ENCODE data around the gene ATP9B. TPM values are rescaled to one million over a fixed set of nuclear protein-coding genes. Genes with fewer than 3 reads are reported as not detected.

Gene ATP9B
- total RNA-seq, 4 donors from 2014 or later: 26.0 to 37.4 (median 30.5) TPM

GRCh38 chr18:79383388-79384056 lies 314.3 kb downstream of the ATP9B start:
- 77% methylated on average over 19 of the region's 20 CpGs for WGBS
- intact Hi-C loops (cut with DNase I): no loop called here
- Histone ChIP-seq H3K9me3 (no peaks in the 10 kb centered on the region), H3K4me3 (no peak overlapping the region), H3K27me3 (peaks cover 0 to 12% (median 0%) of the 10 kb centered on the region in 4 donors), H3K36me3 (peaks cover 0 to 6% (median 0%) of the 10 kb centered on the region in 4 donors), H3K4me1 (peaks cover 4 to 21% (median 16%) of the 10 kb centered on the region in 4 donors), H3K27ac (replicated peaks in 1 of 4) (no peak overlapping the region)
- no peak for DNase-seq (ENCODE audit: extremely low spot score)
- no peak for TF ChIP-seq EP300 (IDR thresholded peaks at IDR 0.05)
- TF ChIP-seq POLR2A (IDR thresholded peaks at IDR 0.05; ENCODE audit: low read depth): no peak
- TF ChIP-seq CTCF (IDR thresholded peaks at IDR 0.05): no peak
- TF ChIP-seq POLR2AphosphoS5 (IDR thresholded peaks at IDR 0.05): no peak

DNA sequence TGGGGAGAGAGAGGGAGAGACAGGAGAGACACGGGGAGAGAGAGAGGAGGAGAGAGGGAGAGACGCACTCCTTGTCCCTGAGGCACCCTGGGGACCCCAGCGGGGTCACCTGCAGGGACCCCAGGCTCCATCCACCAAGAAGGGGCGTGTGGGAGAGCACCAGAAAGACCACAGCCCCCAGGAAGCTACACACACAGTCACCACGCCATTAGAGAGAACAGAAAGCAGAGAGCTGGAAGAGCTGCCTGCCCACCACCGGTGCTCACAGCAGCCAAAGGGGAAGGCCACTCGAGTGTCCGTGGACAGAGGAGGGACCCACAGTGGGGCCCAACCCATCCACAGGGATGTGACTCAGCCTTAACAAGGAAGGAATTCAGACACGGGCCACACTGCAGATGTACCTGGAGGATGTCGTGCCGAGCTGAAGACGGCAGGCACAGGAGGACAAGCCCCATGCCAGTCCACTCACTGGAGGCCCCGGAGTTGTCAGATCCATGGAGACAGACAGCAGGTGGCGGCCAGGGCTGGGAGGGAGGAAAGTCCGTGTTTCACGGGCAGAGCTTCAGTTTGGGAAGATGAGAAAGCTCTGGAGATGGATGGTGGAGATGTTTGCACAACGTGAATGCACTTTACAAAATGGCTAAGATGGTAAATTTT lies 315.1 kb downstream of the ATP9B start:
- TF ChIP-seq POLR2AphosphoS5 (IDR thresholded peaks at IDR 0.05) (no peak), EP300 (IDR thresholded peaks at IDR 0.05) (no peak), CTCF (IDR thresholded peaks at IDR 0.05) (no peak), POLR2A (IDR thresholded peaks at IDR 0.05; ENCODE audit: low read depth) (no peak)
- H3K36me3 ChIP-seq: peaks cover 0 to 6% (median 0%) of the 10 kb centered on the region in 4 donors
- H3K4me3 ChIP-seq: no peak overlapping the region
- DNase-seq (ENCODE audit: extremely low spot score): no peak
- peaks cover 0 to 12% (median 0%) of the 10 kb centered on the region in 4 donors for H3K27me3 ChIP-seq
- intact Hi-C loops (cut with DNase I): no loop called here
- WGBS: 44% methylated on average over 13 of the region's 17 CpGs
- H3K9me3 ChIP-seq: no peaks in the 10 kb centered on the region
- peaks cover 1 to 15% (median 10%) of the 10 kb centered on the region in 4 donors for H3K4me1 ChIP-seq
- no peak overlapping the region for H3K27ac ChIP-seq (replicated peaks in 1 of 4)

DNA sequence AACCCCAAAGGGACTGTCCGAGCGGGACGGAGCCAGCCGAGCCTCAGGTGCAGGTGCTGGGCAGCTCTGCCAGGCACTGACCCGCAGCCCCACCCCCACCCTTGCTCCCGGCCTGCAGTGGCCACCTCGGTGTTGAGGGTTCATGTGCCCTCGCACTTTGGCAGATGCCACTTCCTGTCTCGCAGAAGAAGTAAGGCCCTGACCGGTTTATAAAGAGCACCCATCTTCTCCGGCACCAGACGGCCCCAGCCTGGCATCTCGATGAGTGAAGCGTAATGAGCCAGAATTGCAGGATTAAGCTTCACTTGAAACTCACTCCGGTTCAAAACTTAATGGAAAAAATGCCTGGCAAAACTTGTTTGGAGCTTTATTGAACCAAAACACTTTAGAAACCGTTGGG lies 315.6 kb downstream of the ATP9B start:
- 67% methylated on average over 14 of the region's 16 CpGs for WGBS
- Histone ChIP-seq H3K9me3 (no peaks in the 10 kb centered on the region), H3K36me3 (peaks cover 0 to 6% (median 0%) of the 10 kb centered on the region in 4 donors), H3K4me1 (peaks cover 0 to 14% (median 9%) of the 10 kb centered on the region in 4 donors), H3K27me3 (peaks cover 0 to 12% (median 0%) of the 10 kb centered on the region in 4 donors), H3K27ac (replicated peaks in 1 of 4) (no peak overlapping the region), H3K4me3 (no peak overlapping the region)
- no peak for TF ChIP-seq POLR2AphosphoS5 (IDR thresholded peaks at IDR 0.05)
- TF ChIP-seq EP300 (IDR thresholded peaks at IDR 0.05): no peak
- TF ChIP-seq POLR2A (IDR thresholded peaks at IDR 0.05; ENCODE audit: low read depth): no peak
- no peak for TF ChIP-seq CTCF (IDR thresholded peaks at IDR 0.05)
- no peak for DNase-seq (ENCODE audit: extremely low spot score)
- intact Hi-C loops (cut with DNase I): no loop called here

DNA sequence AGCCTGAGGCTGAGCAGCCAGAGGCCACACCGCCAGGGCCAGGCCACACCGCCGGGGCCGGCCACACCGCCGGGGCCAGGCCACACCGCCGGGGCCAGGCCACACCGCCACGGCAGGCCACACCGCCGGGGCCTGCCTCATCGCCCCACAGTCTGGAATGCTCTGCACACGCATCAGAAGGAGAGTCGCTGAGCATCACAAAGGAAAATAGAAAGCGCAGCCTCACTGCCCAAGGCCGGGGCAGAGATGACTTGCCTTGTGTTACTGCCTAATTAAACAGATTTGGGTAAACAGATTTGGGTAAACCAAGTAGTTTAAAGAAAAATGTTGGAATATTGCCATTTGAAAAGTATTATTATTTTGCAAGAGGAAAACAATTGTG lies 316.1 kb downstream of the ATP9B start:
- Histone ChIP-seq H3K27me3 (peaks cover 0 to 12% (median 0%) of the 10 kb centered on the region in 4 donors), H3K9me3 (no peaks in the 10 kb centered on the region), H3K27ac (replicated peaks in 1 of 4) (no peak overlapping the region), H3K4me1 (peaks cover 0 to 15% (median 10%) of the 10 kb centered on the region in 4 donors), H3K36me3 (peaks cover 0 to 2% (median 0%) of the 10 kb centered on the region in 4 donors), H3K4me3 (no peak overlapping the region)
- DNase-seq (ENCODE audit: extremely low spot score): no peak
- TF ChIP-seq POLR2A (IDR thresholded peaks at IDR 0.05; ENCODE audit: low read depth): no peak
- no peak for TF ChIP-seq CTCF (IDR thresholded peaks at IDR 0.05)
- TF ChIP-seq POLR2AphosphoS5 (IDR thresholded peaks at IDR 0.05): no peak
- no peak for TF ChIP-seq EP300 (IDR thresholded peaks at IDR 0.05)
- WGBS: 84% methylated on average over 6 of the region's 17 CpGs
- intact Hi-C loops (cut with DNase I): no loop called here
